A549 (cell line): Measurements from ENCODE around the gene RANBP9. TPM values are rescaled to one million over a fixed set of nuclear protein-coding genes. Genes with fewer than 3 reads are reported as not detected.

Experiments used
- ATAC-seq, 2 experiments: fragments of 200-7000 bp in 1 of 2; fragments of >200 bp in 1 of 2; cut with Nextera tagmentation in 1 of 2; cut with Tn5 transposase in 1 of 2; 3 replicates each; pipeline versions ENCODE4 v1.8.0 to v1.9.1; 2018 to 2020; ENCODE audit warnings: mild to moderate bottlenecking in 1 of 2, moderate library complexity in 1 of 2
- CTCF ChIA-PET: fragments of 300-600 bp; sonication (Branson Sonifier 250); formaldehyde crosslinking; extraction: SDS; loops from one replicate; lab custom pipeline; 2021; ENCODE audit warnings: antibody characterized with exemption, inconsistent platforms; lab: Yijun Ruan, JAX
- POLR2A ChIA-PET: fragments of 350-600 bp; formaldehyde crosslinking; extraction: SDS; loops from one replicate; lab custom pipeline; 2021; ENCODE audit warnings: antibody characterized with exemption, inconsistent platforms; lab: Yijun Ruan, JAX
- DNase-seq, 2 experiments: peaks; one replicate each; pipeline versions ENCODE4 v3.0.0 to v3.0.0-alpha.2; 2011 to 2016; ENCODE audit warnings: low read depth in 1 of 2, low spot score in 1 of 2
- FAIRE-seq: peaks from 2 replicates; lab custom pipeline; 2011; peaks lifted over from hg19 to GRCh38; lab: Jason Lieb, UNC
- H3K27ac ChIP-seq, 2 experiments: fragments of >200 bp; sonication (Bioruptor Twin); formaldehyde crosslinking; 3 replicates each; pipeline ENCODE4 v1.5.1; 2016 to 2017
- H3K4me1 ChIP-seq: fragments of >200 bp; sonication (Bioruptor Twin); formaldehyde crosslinking; 3 replicates; pipeline ENCODE4 v1.6.1; 2016
- H3K4me2 ChIP-seq: fragments of >200 bp; sonication (Bioruptor Twin); formaldehyde crosslinking; 3 replicates; pipeline ENCODE4 v1.6.1; 2016
- H3K4me3 ChIP-seq: fragments of >200 bp; sonication (Bioruptor Twin); formaldehyde crosslinking; 3 replicates; pipeline ENCODE4 v1.5.1; 2016
- H3K9me3 ChIP-seq: fragments of >200 bp; sonication (Bioruptor Twin); formaldehyde crosslinking; 3 replicates; pipeline ENCODE4 v1.6.1; 2016
- CEBPB ChIP-seq, 2 experiments: fragments of >200 bp in 1 of 2; sonication (Bioruptor Twin) in 1 of 2; formaldehyde crosslinking in 1 of 2; IDR thresholded peaks; 2 replicates each; pipeline ENCODE4 v1.6.1; 2012 to 2016
- CHD2 ChIP-seq: fragments of 150-350 bp; IDR thresholded peaks from 2 replicates; pipeline ENCODE4 v1.6.1; 2014; ENCODE audit warnings: low read length; ENCODE audit not compliant: partially characterized antibody
- CHD4 ChIP-seq: fragments of 200-600 bp; sonication (generic); IDR thresholded peaks from 2 replicates; pipeline ENCODE4 v1.6.1; 2016; ENCODE audit warnings: antibody characterized with exemption, mild to moderate bottlenecking, borderline replicate concordance
- CTCF ChIP-seq: fragments of >200 bp; sonication (Bioruptor Twin); formaldehyde crosslinking; IDR thresholded peaks from 3 replicates; pipeline ENCODE4 v1.5.1; 2016
- FOSB ChIP-seq: fragments of 250-450 bp; sonication (Bioruptor Pico); IDR thresholded peaks from 2 replicates; pipeline ENCODE4 v1.5.0; 2020; ENCODE audit warnings: mild to moderate bottlenecking, moderate library complexity
- FOXS1 ChIP-seq: fragments of 250-450 bp; sonication (Bioruptor Pico); IDR thresholded peaks from 2 replicates; pipeline ENCODE4 v1.5.0; 2020; ENCODE audit warnings: mild to moderate bottlenecking, moderate library complexity
- GATA3 ChIP-seq: IDR thresholded peaks from 2 replicates; pipeline ENCODE4 v1.6.1; 2012; ENCODE audit warnings: borderline replicate concordance
- HEYL ChIP-seq: fragments of 250-450 bp; sonication (Bioruptor Pico); IDR thresholded peaks from 2 replicates; pipeline ENCODE4 v1.8.0; 2021; ENCODE audit warnings: mild to moderate bottlenecking, moderate library complexity
- HMGXB4 ChIP-seq: fragments of 250-450 bp; sonication (Bioruptor Pico); IDR thresholded peaks from 2 replicates; pipeline ENCODE4 v1.5.0; 2021; ENCODE audit warnings: mild to moderate bottlenecking, moderate library complexity, borderline replicate concordance
- JUNB ChIP-seq: fragments of >200 bp; sonication (Bioruptor Twin); formaldehyde crosslinking; IDR thresholded peaks from 2 replicates; pipeline ENCODE4 v1.6.1; 2016
- KDM1A ChIP-seq: fragments of 200-600 bp; sonication (generic); IDR thresholded peaks from 2 replicates; pipeline ENCODE4 v1.6.1; 2016; ENCODE audit warnings: low read depth, mild to moderate bottlenecking
- MYC ChIP-seq: IDR thresholded peaks from 2 replicates; pipeline ENCODE4 v1.6.1; 2012; ENCODE audit warnings: mild to moderate bottlenecking, inconsistent platforms, low read length, improper control_type of control experiment, borderline replicate concordance
- NR3C1 ChIP-seq: fragments of >200 bp; sonication (Bioruptor Twin); formaldehyde crosslinking; IDR thresholded peaks from 3 replicates; pipeline ENCODE4 v1.6.1; 2017
- PHF8 ChIP-seq: fragments of 200-600 bp; sonication (generic); IDR thresholded peaks from 2 replicates; pipeline ENCODE4 v1.6.1; 2016; ENCODE audit warnings: low read depth, mild to moderate bottlenecking, antibody characterized with exemption, moderate library complexity, borderline replicate concordance
- RAD21 ChIP-seq, 2 experiments: fragments of >200 bp in 1 of 2; sonication (Bioruptor Twin) in 1 of 2; formaldehyde crosslinking in 1 of 2; IDR thresholded peaks in 1 of 2; conservative IDR thresholded peaks in 1 of 2; 2 replicates in 1 of 2; 3 replicates in 1 of 2; pipeline ENCODE4 v1.6.1; 2012 to 2018; ENCODE audit warnings: inconsistent platforms in 1 of 2
- RCOR1 ChIP-seq: fragments of 150-350 bp; IDR thresholded peaks from 2 replicates; pipeline ENCODE4 v1.6.1; 2014; ENCODE audit warnings: antibody characterized with exemption, low read length, low read depth
- REST ChIP-seq: fragments of 200-600 bp; sonication (generic); IDR thresholded peaks from 2 replicates; pipeline ENCODE4 v1.6.1; 2016; ENCODE audit warnings: antibody characterized with exemption, mild to moderate bottlenecking, moderate library complexity
- RFX5 ChIP-seq: fragments of 450-650 bp; IDR thresholded peaks from 2 replicates; pipeline ENCODE4 v1.7.1; 2014; ENCODE audit warnings: antibody characterized with exemption, mild to moderate bottlenecking, moderate library complexity
- SREBF2 ChIP-seq: fragments of 450-650 bp; IDR thresholded peaks from 2 replicates; pipeline ENCODE4 v1.6.1; 2014; ENCODE audit warnings: mild to moderate bottlenecking, moderate library complexity
- TP53 ChIP-seq: fragments of 250-450 bp; sonication (Bioruptor Pico); IDR thresholded peaks from 2 replicates; pipeline ENCODE4 v1.5.0; 2021; ENCODE audit warnings: mild to moderate bottlenecking, moderate library complexity
- USF2 ChIP-seq: fragments of 450-650 bp; IDR thresholded peaks from 2 replicates; pipeline ENCODE4 v1.6.1; 2014; ENCODE audit warnings: antibody characterized with exemption
- ZC3H11A ChIP-seq: fragments of 450-650 bp; IDR thresholded peaks from 2 replicates; pipeline ENCODE4 v1.6.1; 2014; ENCODE audit warnings: antibody characterized with exemption, mild to moderate bottlenecking
- ZSCAN20 ChIP-seq: fragments of 250-450 bp; sonication (Bioruptor Pico); IDR thresholded peaks from 2 replicates; pipeline ENCODE4 v1.8.0; 2022; ENCODE audit warnings: mild to moderate bottlenecking, moderate library complexity
- WGBS: methylation state at CpG from one replicate; pipeline ENCODE4 v1.1.6; 2017; ENCODE audit errors: missing lambda C conversion rate; 5-methylcytosine and 5-hydroxymethylcytosine counted together
- polyA plus RNA-seq, 4 experiments: library from polyadenylated mRNA; depleted of rRNA in 3 of 4; stranded (reverse); fragments of >200 nt; fragmentation: RNase III in 1 of 4; extraction: RNeasy Plus Mini Kit Qiagen cat#74134 plus additional on column Dnase treatment in 1 of 4; gene quantifications; 2 replicates in 3 of 4; 3 replicates in 1 of 4; pipeline ENCODE4 v1.2.3, GENCODE V29; 2011 to 2017

The RANBP9 gene
- polyA plus RNA-seq, 2 of the 4 experiments (the other 2 are of a cell fraction) = 13.7 to 15.7 TPM

GRCh38 chr6:13624871-13625288 is 86.8 kb downstream of the RANBP9 start:
- CTCF ChIA-PET = interaction anchor here (1.0 to 1.5 kb wide), 2 partner anchors 9 to 11 kb away, joined by 4 read pairs; no protein-coding TSS in a partner anchor
- 65% methylated on average over 4 of the region's 4 CpGs for WGBS

GRCh38 chr6:13617066-13617465 is 94.6 kb downstream of the RANBP9 start:
- 79% methylated on average over 2 of the region's 2 CpGs for WGBS
- no peak for DNase-seq
- no peak for TF ChIP-seq TP53 (CRISPR knock-in tag)
- TF ChIP-seq FOSB = no peak
- TF ChIP-seq RAD21 (conservative IDR thresholded peaks at IDR 0.05 in 1 of 2, IDR thresholded peaks at IDR 0.05 in 1 of 2) = no peak
- no peak for TF ChIP-seq CHD2
- TF ChIP-seq HEYL = no peak
- no peak for TF ChIP-seq ZC3H11A
- TF ChIP-seq CEBPB (IDR thresholded peaks at IDR 0.05) = no peak
- TF ChIP-seq KDM1A = no peak
- no peak for TF ChIP-seq GATA3
- TF ChIP-seq REST = no peak
- no peak for TF ChIP-seq NR3C1
- TF ChIP-seq USF2 = no peak
- no peak for FAIRE-seq
- no peak for ATAC-seq
- Histone ChIP-seq H3K9me3 (no peaks in the 10 kb centered on the region), H3K4me3 (no peak overlapping the region), H3K27ac (no peak overlapping the region), H3K4me1 (peaks cover 10% of the 10 kb centered on the region; the same call in 2 of the 3 replicates), H3K4me2 (peak overlapping the region; percentile 73; the same call in 2 of the 3 replicates)
- ChIA-PET POLR2A (interaction anchor here (1.6 to 2.4 kb wide), 2 partner anchors 95 to 289 kb away, joined by 5 to 14 read pairs; partner anchors contain the start of genes RANBP9 and TBC1D7), CTCF (interaction anchor here (2.3 to 4.1 kb wide), 2 partner anchors 11 to 42 kb away, joined by 10 to 22 read pairs; partner anchors contain the start of gene SIRT5)

More at GRCh38 chr6:13624871-13625288, 86.8 kb downstream of the RANBP9 start:
- DNase-seq (peak; percentile 46 to 56), FAIRE-seq (no peak), ATAC-seq (peak; percentile 91 to 94)
- H3K9me3 ChIP-seq = no peaks in the 10 kb centered on the region
- H3K4me1 ChIP-seq = no peaks in the 10 kb centered on the region
- no peak overlapping the region for H3K4me2 ChIP-seq
- H3K4me3 ChIP-seq = no peak overlapping the region
- POLR2A ChIA-PET = interaction anchor here (1.5 kb wide), 1 partner anchor 10 kb away, joined by 6 read pairs; the partner anchor contains the start of gene NOL7
- TF ChIP-seq CTCF (peak; percentile 42; the same call in 2 of the 3 replicates), RAD21 (conservative IDR thresholded peaks at IDR 0.05 in 1 of 2, IDR thresholded peaks at IDR 0.05 in 1 of 2) (peak; percentile 18 to 29; a peak in 1 of 5 replicates), RFX5 (no peak)
- H3K27ac ChIP-seq = no peak overlapping the region

GRCh38 chr6:13615792-13616120 is 95.9 kb downstream of the RANBP9 start:
- WGBS = under 1% methylated on average over 14 of the region's 14 CpGs
- Histone ChIP-seq H3K9me3 (no peaks in the 10 kb centered on the region), H3K4me1 (peaks cover 10% of the 10 kb centered on the region; the same call in 2 of the 3 replicates), H3K27ac (peak overlapping the region; percentile 84 to 99)
- POLR2A ChIA-PET = interaction anchor here (0.7 to 2.4 kb wide), 13 partner anchors 9 to 477 kb away, joined by 3 to 40 read pairs (median 5); partner anchors contain the start of genes GFOD1, MCUR1, RANBP9 and SIRT5
- DNase-seq = peak in 1 of 2 experiments; percentile 13
- no peak for FAIRE-seq
- peak; percentile 51 to 72; a peak in 5 of 6 replicates for ATAC-seq
- TF ChIP-seq JUNB (no peak), ZSCAN20 (CRISPR knock-in tag) (no peak), SREBF2 (no peak), FOXS1 (CRISPR knock-in tag) (no peak), HMGXB4 (no peak), PHF8 (no peak), RCOR1 (no peak), MYC (no peak), CHD4 (no peak)
- TF ChIP-seq, all 56 proteins: peak for 0
- Histone ChIP-seq H3K4me2 (peak overlapping the region; percentile 73), H3K4me3 (peak overlapping the region; percentile 94)
- CTCF ChIA-PET = interaction anchor here (0.6 to 4.1 kb wide), 17 partner anchors 9 to 288 kb away, joined by 3 to 22 read pairs (median 4); partner anchors contain the start of gene SIRT5
